ENCODE measurements around the gene EML6.

GRCh38 chr2:54767921-54768320 is 44.5 kb downstream of the EML6 start:
- TF ChIP-seq CTCF (IDR thresholded peaks at IDR 0.05 in 4 of 5, conservative IDR thresholded peaks at IDR 0.05 in 1 of 5) (no peak), POLR2A (IDR thresholded peaks at IDR 0.05) (no peak)

Data from gastrocnemius medialis (tissue), 4 donors.